ENCODE measurements around the gene SLCO3A1.

The SLCO3A1 gene

DNA sequence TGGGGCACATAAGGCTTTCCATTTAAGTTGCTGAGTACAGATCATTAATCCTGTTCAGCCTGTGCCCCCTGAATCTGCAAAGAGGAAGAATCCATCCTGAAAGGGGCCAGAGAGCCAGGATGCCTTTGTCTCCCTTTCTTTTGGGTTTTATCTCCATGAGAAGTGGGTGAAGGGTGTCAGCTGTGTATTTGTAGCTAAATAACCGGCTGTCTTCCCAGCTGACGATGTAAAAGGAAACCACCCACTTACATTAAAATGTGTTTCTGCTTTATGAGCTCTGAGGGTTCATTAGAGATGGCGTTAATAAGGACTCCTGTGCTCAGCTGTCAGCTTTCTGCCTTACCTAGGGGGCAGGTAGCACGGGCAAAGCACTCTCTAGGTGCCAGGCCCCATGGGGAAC lies 83.4 kb downstream of the SLCO3A1 start:
- DNase-seq (ENCODE audit: low read depth in 2 of 2, low spot score in 1 of 2) = no peak

DNA sequence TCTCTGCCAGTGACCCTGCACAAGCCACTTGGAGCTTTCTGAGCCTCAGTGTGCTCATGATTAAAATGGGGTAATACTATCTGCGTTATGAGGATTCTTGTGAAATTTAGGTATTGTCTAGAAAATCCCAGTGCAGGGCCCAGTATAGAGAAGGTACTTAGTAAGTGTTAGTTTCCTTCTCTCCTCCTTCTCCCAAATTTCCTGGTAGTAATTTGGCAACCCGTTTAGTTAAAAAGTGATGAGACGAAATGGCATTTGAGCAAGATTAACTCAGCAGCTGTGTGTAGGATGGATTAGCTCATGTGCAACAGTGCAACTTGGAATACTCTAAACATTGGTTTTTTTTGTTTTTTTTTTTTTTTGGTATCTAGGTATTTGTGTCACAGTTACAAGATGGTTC lies 84.6 kb downstream of the SLCO3A1 start:
- no peak for DNase-seq (ENCODE audit: low read depth in 2 of 2, low spot score in 1 of 2)

DNA sequence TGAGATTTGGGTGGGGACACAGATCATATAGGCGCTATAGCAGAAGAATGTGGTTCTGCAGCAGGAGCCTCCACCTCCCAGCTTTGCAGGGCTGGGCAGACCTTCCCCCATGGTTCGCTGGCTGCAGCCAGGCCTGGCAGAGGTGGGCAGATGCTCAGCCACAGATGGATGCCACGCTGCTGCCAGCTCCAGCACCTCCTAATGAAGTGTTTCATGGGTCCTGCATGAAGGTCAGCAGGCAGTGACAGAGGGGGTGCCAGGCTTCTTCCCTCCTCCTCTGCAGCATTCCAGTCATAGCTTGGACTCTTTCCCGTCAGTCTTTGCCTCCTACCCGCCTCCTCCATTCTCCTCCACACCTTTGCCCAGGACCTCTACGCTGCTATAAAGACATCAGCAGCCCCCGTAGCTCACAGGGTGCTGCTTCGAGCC lies 85.9 kb downstream of the SLCO3A1 start:
- DNase-seq (ENCODE audit: low read depth in 2 of 2, low spot score in 1 of 2) = no peak

DNA sequence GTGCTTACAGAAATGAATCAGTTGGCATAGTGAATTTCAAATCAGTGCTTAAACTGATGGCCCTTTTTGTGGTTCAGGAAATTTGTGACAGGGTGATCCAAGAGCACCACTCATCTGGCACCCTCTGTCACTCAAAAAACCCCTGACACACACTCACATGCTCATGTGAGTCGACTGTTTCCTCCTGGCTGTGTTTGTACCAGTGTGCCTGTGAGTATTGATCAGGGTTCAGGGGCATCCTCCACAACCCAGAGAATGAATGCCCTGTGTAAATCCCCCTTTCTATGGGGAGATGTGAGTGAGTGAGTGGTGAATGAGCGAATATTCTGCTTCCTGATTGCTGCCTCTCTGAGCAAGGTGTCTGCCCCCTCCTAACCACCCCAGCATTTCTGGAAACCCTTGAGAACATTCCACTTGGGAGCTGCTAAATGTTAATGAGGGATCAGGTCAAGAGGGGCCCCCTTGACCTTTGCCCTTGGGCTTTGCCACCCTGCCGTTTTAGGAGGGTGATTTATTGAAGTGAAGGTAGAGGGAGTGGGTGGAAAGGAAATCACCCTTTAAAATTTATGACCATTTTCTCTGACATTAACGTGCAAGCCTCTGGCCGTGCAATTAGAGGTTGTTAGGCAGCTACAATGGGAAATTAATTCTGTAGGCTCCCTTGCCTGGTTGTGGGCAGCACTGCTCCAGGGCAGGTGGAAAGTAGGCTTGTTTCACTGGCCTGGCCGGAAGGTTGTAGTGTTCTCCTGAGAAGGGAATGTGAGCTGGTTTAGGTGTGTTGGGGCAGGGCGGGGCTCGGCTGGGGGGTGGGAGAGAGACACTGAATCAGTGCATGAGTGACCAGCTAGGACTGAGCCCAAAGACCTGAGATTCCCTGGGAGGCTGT lies 87.2 kb downstream of the SLCO3A1 start:
- no peak for DNase-seq (ENCODE audit: low read depth in 2 of 2, low spot score in 1 of 2)

DNA sequence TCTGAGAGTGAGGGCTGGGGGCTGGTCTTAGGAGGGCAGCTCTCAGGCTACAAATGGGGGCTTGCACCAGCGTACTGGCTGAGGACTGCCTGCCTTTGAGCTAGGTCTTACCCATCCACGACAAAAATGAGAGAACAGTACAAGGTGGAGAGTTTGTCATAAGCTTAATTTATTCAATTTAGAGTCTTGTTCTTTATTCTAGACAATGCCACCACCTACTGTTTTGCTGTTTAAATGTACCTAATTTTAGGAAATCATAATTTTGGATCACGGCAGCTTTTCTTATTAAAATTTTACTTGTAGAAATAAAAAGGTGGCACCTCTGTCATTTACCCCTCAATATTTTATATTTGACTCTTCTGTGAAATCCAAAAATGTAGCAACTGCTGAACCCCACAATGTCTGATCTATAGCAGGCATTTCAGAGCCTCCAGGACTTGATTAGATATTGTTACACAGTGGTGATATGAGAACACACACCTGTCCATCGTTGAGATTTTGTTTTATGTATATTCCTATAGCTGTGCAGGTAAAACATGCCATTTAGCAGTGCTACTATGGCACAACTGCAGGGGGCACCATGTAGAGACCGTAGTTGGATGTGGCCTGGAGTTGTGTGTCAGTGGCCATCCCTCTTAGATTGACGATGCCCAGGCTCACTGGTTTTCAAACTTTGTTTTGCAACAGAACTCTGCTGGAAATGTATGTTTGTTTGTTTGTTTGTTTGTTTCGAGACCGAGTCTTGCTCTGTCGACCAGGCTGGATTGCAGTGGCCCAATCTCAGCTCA lies 88.6 kb downstream of the SLCO3A1 start:
- no peak for DNase-seq (ENCODE audit: low read depth in 2 of 2, low spot score in 1 of 2)

DNA sequence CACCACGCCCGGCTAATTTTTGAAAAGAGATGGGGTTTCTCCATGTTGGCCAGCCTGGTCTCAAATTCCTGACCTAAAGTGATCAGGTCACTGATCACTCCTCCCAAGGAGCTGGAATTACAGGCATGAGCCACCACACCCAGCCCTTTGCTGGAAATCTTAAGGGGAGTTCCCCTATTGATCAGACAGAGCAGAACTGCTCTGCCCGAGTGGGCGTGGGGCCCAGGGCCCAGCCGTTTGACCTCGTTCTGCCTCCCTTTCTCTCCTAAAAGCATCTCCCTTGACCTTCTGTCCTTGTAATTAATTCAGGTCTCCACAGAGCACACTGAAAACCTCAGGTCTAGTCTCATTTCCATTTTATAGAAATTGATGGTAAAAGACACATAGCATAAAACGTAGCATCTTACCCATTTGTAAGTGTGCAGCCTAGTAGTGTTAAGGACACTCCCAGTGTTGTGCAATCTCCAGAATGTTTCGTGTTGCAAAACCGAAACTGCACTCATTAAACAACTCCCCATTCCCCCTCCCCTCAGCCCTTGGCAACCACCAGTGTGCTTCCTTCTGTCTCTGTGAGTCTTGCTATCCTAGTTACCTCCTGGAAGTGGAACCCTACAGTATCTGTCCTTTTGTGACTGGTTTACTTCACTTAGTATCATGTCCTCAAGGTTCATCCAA lies 89.3 kb downstream of the SLCO3A1 start:
- no peak for DNase-seq (ENCODE audit: low read depth in 2 of 2, low spot score in 1 of 2)

DNA sequence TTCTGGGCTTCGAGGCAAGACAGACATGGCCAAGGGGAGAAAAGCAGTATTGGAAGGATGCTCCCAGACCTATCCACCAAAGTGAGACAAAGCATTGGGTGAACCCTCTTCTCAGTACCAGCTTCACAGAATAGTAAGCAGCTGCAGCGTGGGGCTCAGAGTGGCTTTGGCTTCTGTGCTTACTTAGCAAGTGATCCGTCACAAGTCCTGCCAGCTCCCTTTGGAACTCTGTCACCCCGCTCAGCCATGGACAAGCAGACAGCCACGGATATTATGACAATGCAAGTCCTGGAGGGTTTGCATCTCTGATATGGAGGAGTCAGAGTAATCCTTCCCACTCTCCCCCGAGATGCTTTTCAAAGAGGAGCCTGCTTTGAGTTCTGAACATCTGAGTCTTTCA lies 90.8 kb downstream of the SLCO3A1 start:
- no peak for DNase-seq (ENCODE audit: low read depth in 2 of 2, low spot score in 1 of 2)

DNA sequence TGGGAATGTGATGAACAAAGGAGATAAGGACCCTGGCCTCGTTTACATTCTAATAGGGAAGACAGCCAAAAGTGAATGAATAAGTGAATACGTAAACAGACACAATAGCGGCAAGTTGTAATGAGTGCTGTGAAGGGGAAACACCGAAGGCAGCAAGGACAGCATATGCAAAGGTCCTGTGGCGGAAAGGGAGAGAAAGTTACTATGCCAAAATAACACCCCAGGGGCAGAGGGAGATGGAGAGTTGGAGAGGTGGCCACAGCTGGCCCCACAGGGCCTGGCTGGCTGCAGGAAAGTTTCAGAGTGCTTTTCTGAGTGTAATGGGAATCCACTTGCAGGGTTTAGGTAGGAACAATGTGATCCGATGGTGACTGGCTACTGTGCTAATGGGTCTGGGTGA lies 91.9 kb downstream of the SLCO3A1 start:
- DNase-seq (ENCODE audit: low read depth in 2 of 2, low spot score in 1 of 2) = no peak

DNA sequence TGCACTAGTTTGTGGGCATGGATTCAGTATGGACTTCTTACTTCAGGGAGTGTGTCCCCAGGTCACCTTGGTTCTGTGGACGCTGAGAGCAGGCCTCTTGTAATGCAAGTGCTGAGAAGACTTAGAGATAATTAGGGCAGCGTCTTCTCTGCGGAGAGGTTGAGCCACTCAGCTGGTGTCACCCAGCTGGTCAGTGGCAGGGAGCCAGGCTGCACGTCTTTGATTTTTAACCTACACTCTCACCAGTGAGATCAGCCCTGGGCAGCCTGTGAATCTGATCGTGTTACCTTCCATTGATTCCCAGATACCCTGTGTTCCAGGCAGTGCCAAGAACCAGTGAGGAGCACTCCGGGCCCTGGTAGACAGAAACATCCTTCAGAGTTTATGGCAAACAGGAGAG lies 92.6 kb downstream of the SLCO3A1 start:
- DNase-seq (ENCODE audit: low read depth in 2 of 2, low spot score in 1 of 2) = no peak

DNA sequence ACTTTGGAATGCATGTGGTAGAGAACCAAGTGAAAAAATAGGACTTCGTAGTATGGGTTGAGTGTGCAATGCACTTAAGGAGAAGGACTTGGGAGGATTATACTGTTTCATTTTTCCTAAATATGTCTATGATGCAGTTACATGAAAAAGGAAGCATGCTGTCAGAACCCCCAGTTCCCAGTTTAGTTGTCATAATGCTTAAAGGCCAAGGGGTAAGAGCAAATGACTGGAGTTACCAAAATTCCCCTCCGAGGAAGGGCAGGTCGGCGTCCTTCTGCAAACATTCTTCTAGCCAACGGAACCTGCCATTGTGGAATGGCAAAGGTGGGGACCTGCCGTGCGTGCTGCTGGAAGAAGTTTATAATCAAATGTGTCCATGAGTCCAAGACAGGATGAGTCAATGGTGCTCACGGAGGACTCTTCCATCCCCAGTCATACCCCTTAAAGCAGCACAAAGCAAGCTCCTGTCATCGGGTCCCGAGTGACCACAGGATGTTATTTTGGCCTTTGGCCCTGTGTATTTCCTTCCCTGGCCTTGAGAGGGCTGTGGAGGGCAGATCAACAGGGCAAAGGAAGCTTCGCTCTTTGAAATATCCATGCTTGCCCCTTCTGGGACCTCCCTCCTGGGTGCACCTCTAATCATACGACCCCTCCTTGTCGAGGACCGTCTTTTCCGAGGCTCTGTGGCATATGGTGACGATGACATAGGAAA lies 93.2 kb downstream of the SLCO3A1 start:
- no peak for DNase-seq (ENCODE audit: low read depth in 2 of 2, low spot score in 1 of 2)

DNA sequence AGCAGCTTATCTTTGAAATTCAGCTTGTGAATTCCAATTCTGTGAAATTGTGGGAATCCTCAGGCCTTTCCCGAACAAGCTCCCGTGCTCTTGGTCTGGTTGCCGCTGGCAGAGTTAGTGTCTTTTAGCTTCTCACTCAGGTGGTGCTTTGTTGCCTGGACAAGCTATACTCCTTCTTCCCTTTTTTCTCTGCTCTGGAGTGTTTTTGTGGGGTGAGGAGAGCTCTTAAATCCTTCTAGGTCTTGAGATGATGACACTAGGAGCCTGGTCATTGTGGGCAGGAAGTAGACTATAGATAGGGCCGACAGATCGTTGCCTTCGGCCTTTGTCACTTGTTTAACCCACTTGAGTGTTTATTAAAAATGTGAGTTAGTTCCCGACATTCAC lies 93.8 kb downstream of the SLCO3A1 start:
- no peak for DNase-seq (ENCODE audit: low read depth in 2 of 2, low spot score in 1 of 2)

DNA sequence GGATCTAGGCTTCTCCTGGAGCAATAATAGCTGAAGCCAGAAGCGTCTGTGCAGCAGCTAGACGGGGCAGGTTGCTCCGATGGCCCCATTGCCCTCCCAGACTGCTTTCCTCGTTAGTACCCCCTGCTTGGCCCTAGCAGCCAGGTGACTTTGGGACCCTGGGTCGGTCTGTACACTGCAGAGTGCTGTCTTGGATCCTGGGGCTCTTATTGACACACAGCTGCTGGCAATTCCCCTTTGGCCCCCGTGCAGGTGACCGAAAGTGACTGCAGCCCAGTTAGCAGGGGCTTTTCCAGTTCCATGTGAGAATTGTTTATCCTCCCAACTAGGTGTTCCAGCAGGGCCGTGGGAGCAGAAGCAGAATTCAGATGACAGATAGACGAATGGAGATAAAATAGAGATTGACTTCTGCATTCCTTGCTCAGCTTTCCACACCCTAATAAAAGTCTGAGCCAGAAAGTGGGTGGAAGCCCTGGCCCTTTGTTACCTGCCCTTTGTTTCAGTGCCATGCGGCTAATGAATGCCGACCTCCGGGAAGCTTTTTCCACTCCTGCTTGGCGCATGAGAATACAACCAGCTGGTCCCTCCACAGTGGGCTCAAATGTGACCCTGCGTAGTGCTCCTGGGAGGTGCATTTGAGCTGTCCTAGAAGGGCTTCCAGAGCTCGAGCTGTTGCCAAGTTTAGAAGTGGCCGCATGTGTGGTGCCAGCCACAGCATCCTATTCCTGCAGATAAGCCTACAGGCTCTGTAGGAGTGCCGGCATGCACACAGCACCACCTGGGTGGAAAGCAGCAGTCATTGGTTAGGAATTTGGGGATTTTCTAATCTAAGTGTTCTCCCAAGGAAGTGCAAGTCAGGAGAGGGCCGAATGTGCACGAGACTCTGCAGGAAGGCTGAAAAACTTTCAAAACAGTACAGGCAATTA lies 94.4 kb downstream of the SLCO3A1 start:
- DNase-seq (ENCODE audit: low read depth in 2 of 2, low spot score in 1 of 2) = no peak

DNA sequence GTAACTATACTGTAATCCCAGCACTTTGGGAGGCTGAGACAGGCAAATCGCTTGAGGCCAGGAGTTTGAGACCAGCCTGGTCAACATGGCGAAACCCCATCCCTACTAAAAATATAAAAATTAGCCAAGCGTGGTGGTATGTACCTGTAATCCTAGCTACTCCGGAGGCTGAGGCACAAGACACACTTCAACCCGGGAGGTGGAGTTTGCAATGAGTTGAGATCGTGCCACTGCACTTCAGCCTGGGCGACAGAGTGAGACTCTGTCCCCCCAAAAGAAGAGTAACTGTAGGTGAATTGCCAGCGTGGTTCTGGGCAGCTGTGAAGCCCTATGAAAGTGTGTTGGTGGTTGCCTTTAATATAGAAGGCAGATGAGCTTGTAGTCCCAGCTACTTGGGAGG lies 95.9 kb downstream of the SLCO3A1 start:
- no peak for DNase-seq (ENCODE audit: low read depth in 2 of 2, low spot score in 1 of 2)

DNA sequence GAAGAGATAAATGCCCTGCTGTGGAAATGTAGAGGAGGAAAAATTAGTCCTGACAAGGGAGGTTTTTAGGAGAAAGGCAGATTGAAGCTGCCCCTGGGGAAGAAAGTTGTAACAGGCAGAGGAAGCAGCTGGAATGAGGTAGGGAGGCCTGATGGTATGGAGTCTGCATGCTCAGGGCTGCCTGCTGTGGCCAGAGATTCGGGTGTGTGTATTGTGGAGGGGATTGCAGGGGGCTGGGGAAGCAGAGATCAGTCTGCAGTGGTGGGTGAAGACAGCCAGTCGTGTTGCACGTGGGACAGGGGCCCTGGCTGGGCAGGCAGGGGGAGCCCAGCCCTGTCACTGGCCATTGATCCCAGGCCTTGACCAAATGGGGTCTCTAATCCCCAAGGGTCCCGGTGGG lies 96.5 kb downstream of the SLCO3A1 start:
- no peak for DNase-seq (ENCODE audit: low read depth in 2 of 2, low spot score in 1 of 2)

DNA sequence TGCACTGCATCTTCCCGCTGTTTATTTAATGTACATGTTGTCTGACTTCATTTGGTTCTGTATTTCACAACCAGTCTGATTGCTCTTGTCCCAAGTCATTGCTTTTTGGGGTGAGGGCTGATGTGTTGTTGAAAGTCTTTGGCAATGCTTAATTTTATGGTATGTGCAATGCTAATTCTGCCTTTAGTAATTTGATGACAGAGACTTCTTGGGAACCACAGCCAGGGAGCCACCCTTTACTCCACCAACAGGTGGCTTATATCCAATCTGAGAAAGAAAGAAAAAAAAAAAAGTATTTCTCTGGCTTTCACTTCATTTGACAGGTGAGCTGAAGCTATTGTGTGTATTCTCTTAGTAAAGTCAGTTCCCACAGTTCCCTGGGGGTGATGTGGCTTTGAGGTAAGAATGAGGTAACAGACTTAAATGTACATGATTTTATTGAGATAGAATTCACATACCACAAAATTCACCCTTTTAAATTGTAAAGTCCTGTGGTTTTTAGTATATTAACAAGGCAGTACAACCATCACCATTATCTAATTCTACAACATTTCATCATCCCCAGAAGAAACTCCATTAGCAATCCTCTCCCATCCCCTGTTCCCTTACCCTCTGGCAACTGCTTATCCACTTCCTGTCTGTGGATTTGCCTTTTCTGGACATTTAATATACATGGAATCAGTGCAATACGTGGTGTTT lies 97.3 kb downstream of the SLCO3A1 start:
- DNase-seq (ENCODE audit: low read depth in 2 of 2, low spot score in 1 of 2) = no peak

DNA sequence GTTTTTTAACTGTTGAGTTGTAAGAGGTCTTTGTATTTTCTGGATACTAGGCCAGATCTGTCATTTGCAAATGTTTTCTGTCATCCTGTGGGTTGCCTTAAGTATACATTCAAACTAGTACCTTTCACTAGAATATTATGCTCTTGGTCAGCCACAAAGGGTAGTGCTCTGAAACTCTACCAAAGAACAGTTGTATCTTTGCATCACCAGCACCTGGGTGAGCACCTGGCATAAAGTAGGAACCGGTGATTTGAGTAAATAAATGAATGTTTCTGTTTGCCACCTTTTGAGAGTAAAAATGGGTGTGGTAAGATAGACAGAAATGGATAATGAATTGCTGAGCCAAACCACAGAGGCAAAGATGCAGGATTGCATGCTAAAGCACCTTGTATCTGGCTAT lies 98.7 kb downstream of the SLCO3A1 start:
- no peak for DNase-seq (ENCODE audit: low read depth in 2 of 2, low spot score in 1 of 2)

DNA sequence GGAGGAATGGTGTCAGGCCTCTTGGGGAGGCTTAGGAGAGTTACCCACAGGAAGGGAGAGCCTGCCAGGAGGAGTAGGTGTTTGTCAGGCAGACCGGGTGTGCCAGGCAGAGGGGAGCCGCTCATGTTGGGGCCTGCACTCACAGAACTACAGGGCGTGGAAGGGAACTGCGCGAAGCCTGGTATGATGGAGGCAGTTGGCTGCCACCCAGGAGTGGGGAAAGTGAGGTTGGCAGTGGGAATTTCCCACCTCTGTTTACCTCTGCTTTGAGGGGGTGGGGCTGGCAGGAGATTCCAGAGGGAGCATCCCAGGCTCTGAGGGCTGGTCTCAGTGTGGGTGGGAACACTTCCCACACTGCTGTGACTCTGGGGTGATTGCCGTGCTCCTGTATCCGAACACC lies 99.9 kb downstream of the SLCO3A1 start:
- DNase-seq (ENCODE audit: low read depth in 2 of 2, low spot score in 1 of 2) = no peak

DNA sequence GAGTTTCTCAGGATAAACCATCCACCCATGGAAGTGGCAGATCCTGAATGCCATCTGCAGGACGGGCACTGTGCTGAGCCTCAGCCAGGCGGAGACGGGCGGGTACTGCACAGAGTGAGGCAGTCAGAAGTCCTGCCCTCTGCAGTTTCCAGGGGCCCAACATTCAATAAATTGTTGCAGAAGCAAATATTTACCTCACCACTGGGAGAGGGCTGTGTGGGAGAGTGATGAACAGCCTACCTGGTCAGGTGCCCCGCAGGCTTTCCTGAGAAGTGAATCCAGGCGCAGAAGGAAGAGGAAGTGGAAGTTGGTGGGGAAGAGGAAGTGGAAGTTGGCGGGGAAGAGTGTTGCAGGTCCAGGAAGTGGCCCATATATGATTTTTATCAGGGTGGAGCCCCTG lies 100.8 kb downstream of the SLCO3A1 start:
- DNase-seq (ENCODE audit: low read depth in 2 of 2, low spot score in 1 of 2) = no peak

DNA sequence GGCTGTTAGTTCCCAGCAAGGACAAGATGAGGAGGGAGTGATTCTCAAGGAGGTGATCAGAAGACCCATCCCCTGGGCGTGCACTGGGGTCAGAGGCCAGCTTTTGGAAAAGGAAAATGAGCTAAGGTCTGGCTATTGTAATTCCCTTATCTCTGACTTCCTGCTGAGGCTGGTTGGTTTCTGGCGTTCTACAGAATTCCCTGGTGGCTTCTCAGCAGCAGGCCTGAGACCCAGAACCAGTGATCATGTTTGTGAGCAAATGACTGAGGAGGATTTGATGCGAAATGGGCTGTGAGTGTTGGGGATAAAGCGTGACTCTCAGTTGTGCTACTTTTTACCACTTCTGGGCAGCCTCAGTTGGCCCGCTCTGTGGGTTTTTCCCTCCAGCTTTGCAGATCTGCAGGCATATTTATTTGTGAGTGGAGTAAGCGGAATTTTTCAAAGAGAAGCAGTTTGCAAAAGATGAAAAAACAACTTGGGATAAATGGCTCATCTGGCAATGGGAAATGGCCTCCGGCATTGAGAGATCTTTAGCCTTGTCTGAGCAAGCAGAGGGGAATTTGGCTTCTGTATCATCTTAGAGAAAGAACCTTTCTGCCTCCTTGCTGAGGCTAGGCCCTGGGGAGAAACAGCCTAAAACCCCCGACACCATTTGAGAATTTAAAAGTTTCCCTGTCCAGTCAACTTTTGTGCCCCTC lies 102.7 kb downstream of the SLCO3A1 start:
- DNase-seq (ENCODE audit: low read depth in 2 of 2, low spot score in 1 of 2) = no peak

All from stimulated activated CD8-positive, alpha-beta memory T cell treated with anti-CD3 and anti-CD28 coated beads, Interleukin-4, amount 100 ng/mL, for 4 hours (primary cell).